Gastrocnemius medialis (tissue), 4 donors: ENCODE measurements around the gene C2orf72. TPM values are rescaled to one million over a fixed set of nuclear protein-coding genes. Genes with fewer than 3 reads are reported as not detected.

ENCODE experiments used
- ATAC-seq, 2 donors: fragments of 150-250 bp; one replicate each; pipeline ENCODE4 v1.9.1; 2016
- DNase-seq, 2 donors: peaks; one replicate each; pipeline ENCODE4 v3.0.0-alpha.2; 2019
- H3K27ac ChIP-seq, 4 donors: fragments of 200-600 bp; sonication (generic); 1 replicate in 1 of 4; 2 replicates in 3 of 4; pipeline ENCODE4 v1.5.1; 2016 to 2018; ENCODE audit warnings: mild to moderate bottlenecking in 2 of 4, moderate library complexity in 1 of 4
- H3K27me3 ChIP-seq, 3 donors: fragments of 200-600 bp; sonication (generic) in 2 of 3; 1 replicate in 1 of 3; 2 replicates in 2 of 3; pipeline versions ENCODE4 v1.5.1 to v1.6.0; 2016 to 2019; ENCODE audit warnings: mild to moderate bottlenecking in 1 of 3, moderate library complexity in 1 of 3
- H3K36me3 ChIP-seq, 2 donors: fragments of 200-600 bp; sonication (generic) in 1 of 2; one replicate each; pipeline ENCODE4 v1.5.1; 2017 to 2018
- H3K4me1 ChIP-seq, 2 donors: fragments of 200-600 bp; sonication (generic) in 1 of 2; one replicate each; pipeline ENCODE4 v1.5.1; 2016 to 2017; ENCODE audit warnings: mild to moderate bottlenecking in 2 of 2
- H3K4me3 ChIP-seq, 4 donors: fragments of 200-600 bp; sonication (generic) in 3 of 4; 1 replicate in 1 of 4; 2 replicates in 3 of 4; pipeline ENCODE4 v1.5.1; 2016 to 2019; ENCODE audit warnings: mild to moderate bottlenecking in 2 of 4
- H3K9me3 ChIP-seq, 3 donors: fragments of 200-600 bp; sonication (generic) in 2 of 3; 1 replicate in 1 of 3; 2 replicates in 2 of 3; pipeline ENCODE4 v1.5.1; 2016 to 2019
- POLR2A ChIP-seq, 2 donors: fragments of 450-650 bp; IDR thresholded peaks; one replicate each; pipeline ENCODE4 v1.6.1; 2017; ENCODE audit warnings: antibody characterized with exemption in 2 of 2, mild to moderate bottlenecking in 2 of 2, moderate library complexity in 2 of 2
- in situ Hi-C, 4 donors: fragments of 200-750 bp; cut with MboI; loops; one replicate each; pipeline versions ENCODE4 v1.15.0 to v1.8.0; 2017; ENCODE audit warnings: low sequenced_read_pairs in 4 of 4
- intact Hi-C: fragments of 100-400 bp; cut with DNase I; formaldehyde crosslinking; loops from one replicate; pipeline ENCODE4 v1.15.1; 2023; ENCODE audit warnings: low total_unique reads
- total RNA-seq, 4 donors: library from RNA; depleted of rRNA; stranded (reverse); fragments of >200 nt; gene quantifications; one replicate each; pipeline versions ENCODE4 v1.1.0 to v1.2.3, GENCODE V29; 2016
- TF ChIP-seq, protein P1 (sequence below), 5 experiments: fragments of 450-650 bp in 3 of 5; fragments of 200-600 bp in 2 of 5; sonication (generic) in 2 of 5; IDR thresholded peaks in 4 of 5; conservative IDR thresholded peaks in 1 of 5; 1 replicate in 4 of 5; 2 replicates in 1 of 5; pipeline ENCODE4 v1.5.1; 2016 to 2019; ENCODE audit warnings: antibody characterized with exemption in 5 of 5, mild to moderate bottlenecking in 3 of 5, moderate library complexity in 3 of 5

C2orf72 gene
- total RNA-seq, result under 1 TPM in 3 of 4 donors, not detected in 1; 0.10 to 0.44 (median 0.15) TPM

DNA sequence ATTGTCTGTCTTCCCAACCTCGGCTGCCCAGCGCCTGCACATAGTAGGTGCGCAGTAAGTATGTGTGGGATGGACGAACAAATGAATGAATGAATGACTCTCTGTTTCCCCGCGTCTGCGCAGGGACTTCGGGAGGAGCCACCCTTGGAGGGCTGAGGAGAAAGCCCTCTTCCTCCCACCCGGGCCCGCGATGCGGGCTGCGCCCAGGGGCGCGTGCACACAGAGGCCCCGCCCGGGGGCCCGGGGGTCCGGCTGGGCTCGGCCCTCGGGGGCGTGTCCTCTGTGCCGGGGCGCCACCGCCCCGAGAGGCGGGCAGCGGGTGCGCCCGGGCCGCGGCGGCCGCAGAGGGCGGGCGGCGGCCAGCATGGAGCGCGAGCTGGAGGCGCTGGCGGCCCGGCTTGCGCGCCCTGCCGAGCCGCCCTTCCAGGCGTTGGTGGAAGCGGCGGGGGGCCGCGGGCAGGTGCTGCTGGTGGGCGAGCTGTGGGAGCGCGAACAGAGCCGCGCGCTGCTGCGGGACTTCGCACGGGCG, at the start of gene C2orf72:
Gene C2orf72, plus strand, starts transcription at position 322 of the 529 bp plus-strand sequence. Its CDS starts 43 bp downstream, at position 365.
- Histone ChIP-seq H3K27ac (no peak within 1 kb of the TSS), H3K4me1 (no peaks in the 10 kb centered on the region), H3K27me3 (peaks cover 25 to 48% (median 26%) of the 10 kb centered on the region in 3 donors), H3K4me3 (no peak within 1 kb of the TSS), H3K9me3 (no peaks in the 10 kb centered on the region), H3K36me3 (no peaks in the 10 kb centered on the region)
- in situ Hi-C loops (no loop called here), intact Hi-C loops (no loop called here)
- TF ChIP-seq, protein P1, sequence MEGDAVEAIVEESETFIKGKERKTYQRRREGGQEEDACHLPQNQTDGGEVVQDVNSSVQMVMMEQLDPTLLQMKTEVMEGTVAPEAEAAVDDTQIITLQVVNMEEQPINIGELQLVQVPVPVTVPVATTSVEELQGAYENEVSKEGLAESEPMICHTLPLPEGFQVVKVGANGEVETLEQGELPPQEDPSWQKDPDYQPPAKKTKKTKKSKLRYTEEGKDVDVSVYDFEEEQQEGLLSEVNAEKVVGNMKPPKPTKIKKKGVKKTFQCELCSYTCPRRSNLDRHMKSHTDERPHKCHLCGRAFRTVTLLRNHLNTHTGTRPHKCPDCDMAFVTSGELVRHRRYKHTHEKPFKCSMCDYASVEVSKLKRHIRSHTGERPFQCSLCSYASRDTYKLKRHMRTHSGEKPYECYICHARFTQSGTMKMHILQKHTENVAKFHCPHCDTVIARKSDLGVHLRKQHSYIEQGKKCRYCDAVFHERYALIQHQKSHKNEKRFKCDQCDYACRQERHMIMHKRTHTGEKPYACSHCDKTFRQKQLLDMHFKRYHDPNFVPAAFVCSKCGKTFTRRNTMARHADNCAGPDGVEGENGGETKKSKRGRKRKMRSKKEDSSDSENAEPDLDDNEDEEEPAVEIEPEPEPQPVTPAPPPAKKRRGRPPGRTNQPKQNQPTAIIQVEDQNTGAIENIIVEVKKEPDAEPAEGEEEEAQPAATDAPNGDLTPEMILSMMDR (IDR thresholded peaks at IDR 0.05 in 4 of 5, conservative IDR thresholded peaks at IDR 0.05 in 1 of 5), result no peak
- TF ChIP-seq POLR2A (IDR thresholded peaks at IDR 0.05), result no peak
- ATAC-seq (no peak), DNase-seq (no peak)

DNA sequence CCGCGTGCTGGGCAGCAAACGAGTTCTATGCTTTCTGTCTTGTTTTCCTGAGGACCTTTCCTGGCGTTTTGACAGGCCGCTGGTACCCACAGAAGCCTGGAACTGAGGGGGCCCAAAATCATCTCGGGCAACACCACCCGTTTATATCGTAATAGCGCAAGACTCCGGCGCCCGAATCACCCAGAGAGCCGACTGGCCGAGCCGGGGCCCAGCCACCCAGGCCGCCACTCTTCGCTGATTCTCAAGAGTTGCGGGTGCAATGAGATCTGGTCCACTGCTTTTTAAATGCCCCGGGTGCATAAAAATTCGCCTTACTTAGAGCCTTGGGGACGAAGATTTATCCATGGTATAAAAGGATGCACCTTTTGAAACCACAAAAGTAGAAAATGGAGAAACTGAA, 47.6 kb upstream of the C2orf72 start:
- no peak for TF ChIP-seq POLR2A (IDR thresholded peaks at IDR 0.05)
- TF ChIP-seq, protein P1 (IDR thresholded peaks at IDR 0.05 in 4 of 5, conservative IDR thresholded peaks at IDR 0.05 in 1 of 5), result no peak
- Histone ChIP-seq H3K36me3 (no peaks in the 10 kb centered on the region), H3K4me3 (no peak overlapping the region), H3K27me3 (peaks cover 14 to 17% (median 14%) of the 10 kb centered on the region in 3 donors), H3K27ac (no peak overlapping the region), H3K4me1 (peaks cover 0 to 4% of the 10 kb centered on the region in 2 donors), H3K9me3 (no peaks in the 10 kb centered on the region)
- intact Hi-C loops, result no loop called here
- in situ Hi-C loops, result loop anchor here in 2 of 4 donors (5.0 kb wide), 2 partner anchors 162 to 167 kb away; no protein-coding TSS in a partner anchor
- no peak for DNase-seq
- ATAC-seq, result no peak

DNA sequence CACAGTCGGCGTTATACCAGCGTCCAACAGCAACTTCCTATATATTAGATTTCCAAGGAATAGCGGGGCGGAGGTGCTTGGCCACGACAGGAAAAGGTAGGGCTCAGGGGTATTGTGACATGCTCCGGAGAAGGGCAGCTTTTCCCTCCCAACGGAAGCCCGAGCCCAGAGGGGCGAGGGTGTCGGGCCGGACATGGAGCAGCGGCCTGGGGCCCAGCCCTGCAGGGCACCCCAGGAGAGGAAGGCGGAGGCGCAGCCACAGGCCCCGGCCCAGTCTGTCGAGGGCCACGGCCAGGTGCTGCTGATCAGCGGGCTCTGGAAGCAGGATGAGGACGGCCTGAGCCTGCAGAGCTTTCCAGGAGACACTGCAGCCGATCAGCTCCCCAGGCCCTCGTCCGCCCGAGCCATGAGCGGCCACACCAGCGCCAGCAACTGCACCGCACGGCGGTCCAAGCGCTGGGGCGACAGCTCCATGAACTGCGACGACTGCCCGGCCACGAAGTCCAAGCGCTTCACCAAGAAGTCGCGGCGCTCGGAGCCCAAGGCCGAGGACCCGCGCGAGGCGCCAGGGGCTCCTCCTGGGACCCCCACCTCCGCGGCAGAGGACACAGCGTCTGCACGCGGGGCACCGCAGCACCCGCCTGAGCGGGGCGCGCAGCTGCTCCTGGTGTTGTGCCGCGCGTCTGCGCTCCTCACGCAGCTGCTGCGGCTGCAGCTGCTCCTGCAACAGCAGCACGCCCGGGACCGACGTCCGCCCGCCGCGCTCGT, 47.0 kb upstream of the C2orf72 start:
- in situ Hi-C loops, result loop anchor here in 1 of 4 donors (5.0 kb wide), 1 partner anchor 168 kb away; no protein-coding TSS in a partner anchor

DNA sequence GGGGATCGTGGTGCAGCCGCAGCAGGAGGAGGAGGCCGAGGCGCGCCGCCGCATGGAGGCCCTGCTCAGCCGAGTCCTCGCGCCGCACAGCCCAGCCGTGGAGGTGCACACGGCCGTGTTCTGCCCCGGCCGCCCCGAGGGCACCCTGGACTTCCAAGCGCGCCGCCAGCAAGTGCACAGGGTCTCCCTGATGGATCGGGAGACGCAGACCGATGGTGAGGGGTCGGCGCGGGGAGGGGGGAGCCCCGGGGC, 46.5 kb upstream of the C2orf72 start:
- ATAC-seq (no peak), DNase-seq (no peak)
- Histone ChIP-seq H3K9me3 (no peaks in the 10 kb centered on the region), H3K36me3 (no peaks in the 10 kb centered on the region), H3K27ac (no peak overlapping the region), H3K4me1 (peaks cover 0 to 4% of the 10 kb centered on the region in 2 donors), H3K27me3 (peaks cover 14 to 17% (median 14%) of the 10 kb centered on the region in 3 donors), H3K4me3 (no peak overlapping the region)
- in situ Hi-C loops, result loop anchor here in 1 of 4 donors (5.0 kb wide), 1 partner anchor 169 kb away; no protein-coding TSS in a partner anchor
- TF ChIP-seq, protein P1 (IDR thresholded peaks at IDR 0.05 in 4 of 5, conservative IDR thresholded peaks at IDR 0.05 in 1 of 5), result no peak
- no peak for TF ChIP-seq POLR2A (IDR thresholded peaks at IDR 0.05)
- intact Hi-C loops, result no loop called here

More for the DNA sequence above, 47.0 kb upstream of the C2orf72 start:
- TF ChIP-seq, protein P1 (IDR thresholded peaks at IDR 0.05 in 4 of 5, conservative IDR thresholded peaks at IDR 0.05 in 1 of 5), result no peak
- TF ChIP-seq POLR2A (IDR thresholded peaks at IDR 0.05), result no peak
- ATAC-seq (no peak), DNase-seq (no peak)
- H3K27ac ChIP-seq, result no peak overlapping the region
- H3K36me3 ChIP-seq, result no peaks in the 10 kb centered on the region
- H3K27me3 ChIP-seq, result peaks cover 14 to 17% (median 14%) of the 10 kb centered on the region in 3 donors
- intact Hi-C loops, result no loop called here
- no peak overlapping the region for H3K4me3 ChIP-seq
- no peaks in the 10 kb centered on the region for H3K9me3 ChIP-seq
- peaks cover 0 to 4% of the 10 kb centered on the region in 2 donors for H3K4me1 ChIP-seq
